Right ventricle myocardium superior (tissue), 1 donor: ENCODE results near the gene WNT6. TPM values are rescaled to one million over a fixed set of nuclear protein-coding genes. Genes with fewer than 3 reads are reported as not detected.
A peak's percentile ranks its signal among the peaks of the same experiment; 100 is the strongest.

Experiments
- ATAC-seq: fragments of 200-7000 bp; cut with Tn5 transposase; one replicate; pipeline ENCODE4 v1.9.1; 2020; ENCODE audit warnings: mild to moderate bottlenecking; ENCODE audit not compliant: poor library complexity
- DNase-seq: peaks from one replicate; pipeline ENCODE4 v3.0.0-alpha.2; 2020
- intact Hi-C: fragments of 100-400 bp; cut with DNase I; formaldehyde crosslinking; loops from one replicate; pipeline ENCODE4 v1.11.2; 2022
- total RNA-seq: library from RNA; stranded (reverse); fragmentation: NEBNext Ultra II Directional; extraction: Animal tissue kit (Norgen Biotek cat#: 25700); gene quantifications from one replicate; pipeline ENCODE4 v1.2.1, GENCODE V29; 2021
- donor health status: DM: no; HTN: yes; CAD: no; lungs with severe emphysema.

Gene WNT6
- total RNA-seq, 1 donor from 2014 or later: 2.6 TPM

DNA sequence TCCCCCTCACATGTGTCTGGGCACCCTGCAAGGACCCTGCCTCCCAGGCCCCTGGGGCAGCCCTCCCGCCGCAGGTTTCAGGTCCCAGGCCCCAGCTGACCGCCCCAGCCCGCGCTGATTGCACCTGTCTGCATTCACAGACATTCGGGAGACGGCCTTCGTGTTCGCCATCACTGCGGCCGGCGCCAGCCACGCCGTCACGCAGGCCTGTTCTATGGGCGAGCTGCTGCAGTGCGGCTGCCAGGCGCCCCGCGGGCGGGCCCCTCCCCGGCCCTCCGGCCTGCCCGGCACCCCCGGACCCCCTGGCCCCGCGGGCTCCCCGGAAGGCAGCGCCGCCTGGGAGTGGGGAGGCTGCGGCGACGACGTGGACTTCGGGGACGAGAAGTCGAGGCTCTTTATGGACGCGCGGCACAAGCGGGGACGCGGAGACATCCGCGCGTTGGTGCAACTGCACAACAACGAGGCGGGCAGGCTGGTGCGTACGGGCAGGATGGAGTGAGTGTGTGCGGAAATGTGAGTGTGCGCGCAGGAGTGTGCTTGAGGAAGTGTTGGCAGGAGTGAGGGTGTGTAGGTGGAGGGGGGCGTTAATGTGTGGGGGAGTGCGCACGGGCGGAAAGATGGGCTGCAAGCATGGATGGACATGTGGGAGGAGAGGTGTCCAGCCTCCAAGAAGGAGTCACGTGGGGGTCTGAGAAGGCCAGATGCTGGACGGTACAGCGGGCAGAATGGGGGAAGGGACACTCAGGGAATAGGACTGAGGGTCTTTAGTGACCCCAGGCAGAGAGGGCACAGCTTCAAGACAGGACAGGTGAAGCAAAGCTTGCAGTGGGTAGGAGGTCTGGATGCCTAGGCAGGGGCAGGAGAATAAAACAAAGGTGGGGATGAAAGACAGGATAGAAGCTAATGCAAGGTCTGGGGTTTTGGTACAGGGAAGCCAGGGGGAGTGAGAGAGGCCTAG, 12.0 kb downstream of the WNT6 start:
- no peak for DNase-seq
- intact Hi-C loops: no loop called here
- ATAC-seq: no peak

DNA sequence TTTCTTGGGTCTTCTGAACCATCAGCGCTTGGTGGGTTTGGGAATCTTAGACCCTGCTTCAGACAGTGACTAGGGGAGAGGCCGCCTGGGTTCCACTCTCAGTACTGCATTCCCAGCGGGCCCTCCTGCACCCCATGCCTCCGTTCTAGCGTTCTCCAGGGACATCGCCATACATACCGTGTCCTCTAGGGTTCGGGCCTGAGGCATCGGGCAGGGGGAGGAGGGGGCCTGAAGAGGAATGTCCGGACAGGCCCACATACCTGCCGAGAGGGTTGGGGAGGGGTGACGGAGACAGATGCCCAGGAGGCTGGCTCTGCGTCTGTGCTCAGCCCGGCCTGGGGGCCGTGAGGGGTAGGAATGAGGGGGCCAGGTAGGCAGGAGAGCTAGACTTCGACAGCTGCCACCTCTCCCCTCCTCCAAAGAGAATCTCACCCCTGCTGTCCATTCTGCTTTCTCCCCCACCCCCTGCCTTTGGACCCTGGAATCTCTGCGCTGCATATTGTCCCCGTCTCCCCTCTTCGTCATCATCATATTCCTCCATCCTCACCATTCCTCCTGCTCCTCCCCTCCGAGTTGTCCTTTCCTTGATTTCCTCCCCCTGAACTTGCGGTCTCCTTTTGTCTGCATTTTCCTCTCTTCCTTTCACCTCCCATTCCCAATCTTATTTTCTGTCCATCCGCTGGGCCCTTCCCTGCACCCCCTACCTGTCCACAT, 13.2 kb downstream of the WNT6 start:
- ATAC-seq (no peak), DNase-seq (no peak)
- intact Hi-C loops: no loop called here

DNA sequence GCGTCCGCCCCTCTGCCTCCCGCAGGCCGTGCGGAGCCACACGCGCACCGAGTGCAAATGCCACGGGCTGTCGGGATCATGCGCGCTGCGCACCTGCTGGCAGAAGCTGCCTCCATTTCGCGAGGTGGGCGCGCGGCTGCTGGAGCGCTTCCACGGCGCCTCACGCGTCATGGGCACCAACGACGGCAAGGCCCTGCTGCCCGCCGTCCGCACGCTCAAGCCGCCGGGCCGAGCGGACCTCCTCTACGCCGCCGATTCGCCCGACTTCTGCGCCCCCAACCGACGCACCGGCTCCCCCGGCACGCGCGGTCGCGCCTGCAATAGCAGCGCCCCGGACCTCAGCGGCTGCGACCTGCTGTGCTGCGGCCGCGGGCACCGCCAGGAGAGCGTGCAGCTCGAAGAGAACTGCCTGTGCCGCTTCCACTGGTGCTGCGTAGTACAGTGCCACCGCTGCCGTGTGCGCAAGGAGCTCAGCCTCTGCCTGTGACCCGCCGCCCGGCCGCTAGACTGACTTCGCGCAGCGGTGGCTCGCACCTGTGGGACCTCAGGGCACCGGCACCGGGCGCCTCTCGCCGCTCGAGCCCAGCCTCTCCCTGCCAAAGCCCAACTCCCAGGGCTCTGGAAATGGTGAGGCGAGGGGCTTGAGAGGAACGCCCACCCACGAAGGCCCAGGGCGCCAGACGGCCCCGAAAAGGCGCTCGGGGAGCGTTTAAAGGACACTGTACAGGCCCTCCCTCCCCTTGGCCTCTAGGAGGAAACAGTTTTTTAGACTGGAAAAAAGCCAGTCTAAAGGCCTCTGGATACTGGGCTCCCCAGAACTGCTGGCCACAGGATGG, 14.0 kb downstream of the WNT6 start:
- intact Hi-C loops: no loop called here
- DNase-seq: no peak
- ATAC-seq: peak; percentile 10

DNA sequence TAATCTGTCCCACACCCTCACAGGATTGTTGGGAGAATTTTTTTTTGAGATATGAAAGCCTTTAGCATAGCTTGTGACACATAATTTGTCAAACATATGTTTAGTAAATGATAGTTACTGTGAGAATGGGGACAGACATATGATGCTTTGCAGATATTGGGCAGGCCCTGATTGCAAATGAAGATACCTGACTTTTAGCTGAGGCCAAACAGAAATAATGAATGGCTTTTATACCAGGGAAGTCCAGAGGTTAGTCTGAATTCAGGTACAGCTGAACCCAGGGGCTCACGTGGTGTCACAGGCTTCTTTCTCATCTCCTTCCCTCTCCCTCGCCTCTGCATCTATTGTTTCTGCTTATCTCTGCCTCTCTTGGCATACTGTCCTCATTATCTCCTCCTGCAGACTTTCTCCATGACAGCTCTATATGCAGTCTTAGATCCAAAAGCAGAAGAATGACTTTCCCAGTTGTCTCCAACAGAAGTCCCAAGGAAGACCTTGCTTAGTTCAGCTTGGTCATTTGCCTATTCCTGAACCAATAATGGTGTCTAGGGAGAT, 16.2 kb downstream of the WNT6 start:
- no peak for DNase-seq
- ATAC-seq: no peak
- intact Hi-C loops: no loop called here

DNA sequence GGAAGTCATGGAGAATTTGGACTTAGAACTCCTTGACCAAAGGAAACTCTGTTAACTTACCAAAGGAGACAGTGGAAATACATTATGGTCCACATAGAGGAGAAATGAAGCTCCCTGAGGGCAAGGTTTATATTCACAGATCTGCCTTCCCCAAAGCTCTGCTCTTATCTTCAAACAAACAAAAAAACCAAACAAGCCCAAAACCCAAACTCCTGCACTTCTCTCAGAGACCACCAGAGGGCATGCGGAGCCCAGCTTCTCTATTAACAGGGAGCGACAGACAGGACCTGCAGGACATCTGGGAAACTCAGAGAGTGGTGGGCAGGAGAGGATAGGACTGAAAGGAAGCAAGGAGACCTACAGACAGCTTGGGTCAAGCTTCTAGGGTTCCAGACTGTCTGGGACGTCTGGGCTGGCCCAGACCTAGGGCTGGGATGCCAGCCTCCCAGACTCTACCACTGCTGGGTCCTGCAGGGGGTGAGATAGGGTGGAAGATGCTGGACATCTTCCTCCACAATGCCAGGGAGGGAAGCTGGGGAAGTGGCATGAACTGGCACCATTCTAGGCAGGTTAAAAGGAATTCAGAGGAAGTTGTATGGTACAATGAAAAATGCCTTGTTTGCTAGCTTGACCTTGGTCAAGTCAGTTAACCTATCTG, 17.1 kb downstream of the WNT6 start:
- peak; percentile 72 for ATAC-seq
- intact Hi-C loops: no loop called here
- DNase-seq: peak; percentile 63

DNA sequence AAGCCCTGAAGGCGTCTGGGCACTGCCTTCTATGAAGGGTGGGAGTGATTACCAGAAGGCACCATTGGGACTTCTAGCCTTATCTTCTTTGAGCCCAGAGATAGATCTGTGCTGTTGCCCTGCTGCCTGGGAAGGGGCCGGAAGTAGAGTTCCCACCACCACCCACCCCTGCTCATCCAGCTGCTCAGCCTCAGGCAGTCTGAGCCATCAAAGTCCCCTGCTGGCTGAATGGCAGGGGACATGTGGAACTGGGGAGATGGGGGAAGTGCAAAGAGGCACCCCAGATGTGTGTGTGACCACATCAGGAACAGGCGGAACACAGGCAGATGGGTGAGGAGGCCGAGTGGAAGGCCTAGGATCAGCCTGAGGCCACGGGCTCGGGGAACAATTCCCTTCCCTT, 17.7 kb downstream of the WNT6 start:
- DNase-seq: no peak
- intact Hi-C loops: no loop called here
- no peak for ATAC-seq

DNA sequence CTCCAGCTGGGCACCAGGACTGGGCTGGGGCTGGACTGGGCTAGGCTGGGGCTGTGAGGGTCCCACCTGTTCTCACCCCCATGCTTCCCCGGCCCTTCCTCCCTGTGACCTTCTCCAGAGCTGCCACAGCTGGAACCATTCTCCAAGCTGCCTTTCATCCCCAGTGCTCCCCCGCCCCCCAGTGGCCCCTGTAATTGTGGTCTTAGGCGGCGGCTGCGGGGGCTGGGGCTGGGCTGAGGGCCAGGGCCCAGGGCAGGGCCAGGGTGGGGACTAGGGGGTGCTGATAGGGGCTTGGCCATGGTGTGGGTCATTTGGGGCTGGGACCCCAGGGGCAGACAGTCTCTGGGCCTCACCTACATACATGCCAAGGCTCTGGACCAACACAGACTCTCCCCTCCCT, 18.3 kb downstream of the WNT6 start:
- no peak for ATAC-seq

DNA sequence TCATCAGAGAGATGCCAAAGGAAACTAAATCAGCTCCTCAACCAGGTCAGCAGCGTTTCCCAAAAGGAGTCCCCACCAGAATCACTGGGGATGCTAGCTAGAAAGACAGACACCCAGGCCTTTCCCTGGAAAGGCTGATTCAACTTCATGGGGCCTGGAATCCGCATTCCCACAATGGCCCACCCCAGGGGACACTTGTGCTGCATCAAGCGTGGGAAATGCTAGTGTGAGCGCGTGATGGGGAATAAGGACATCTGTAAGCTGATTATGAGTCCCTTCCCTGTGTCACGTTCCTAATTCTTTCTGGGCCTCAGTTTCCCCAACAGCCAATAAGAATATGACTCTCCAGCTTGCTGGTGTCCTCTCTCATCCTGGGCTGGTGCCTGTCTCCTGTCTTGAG, 18.9 kb downstream of the WNT6 start:
- no peak for DNase-seq
- intact Hi-C loops: no loop called here
- no peak for ATAC-seq

More for the DNA sequence above, 18.3 kb downstream of the WNT6 start:
- DNase-seq: no peak
- intact Hi-C loops: no loop called here

DNA sequence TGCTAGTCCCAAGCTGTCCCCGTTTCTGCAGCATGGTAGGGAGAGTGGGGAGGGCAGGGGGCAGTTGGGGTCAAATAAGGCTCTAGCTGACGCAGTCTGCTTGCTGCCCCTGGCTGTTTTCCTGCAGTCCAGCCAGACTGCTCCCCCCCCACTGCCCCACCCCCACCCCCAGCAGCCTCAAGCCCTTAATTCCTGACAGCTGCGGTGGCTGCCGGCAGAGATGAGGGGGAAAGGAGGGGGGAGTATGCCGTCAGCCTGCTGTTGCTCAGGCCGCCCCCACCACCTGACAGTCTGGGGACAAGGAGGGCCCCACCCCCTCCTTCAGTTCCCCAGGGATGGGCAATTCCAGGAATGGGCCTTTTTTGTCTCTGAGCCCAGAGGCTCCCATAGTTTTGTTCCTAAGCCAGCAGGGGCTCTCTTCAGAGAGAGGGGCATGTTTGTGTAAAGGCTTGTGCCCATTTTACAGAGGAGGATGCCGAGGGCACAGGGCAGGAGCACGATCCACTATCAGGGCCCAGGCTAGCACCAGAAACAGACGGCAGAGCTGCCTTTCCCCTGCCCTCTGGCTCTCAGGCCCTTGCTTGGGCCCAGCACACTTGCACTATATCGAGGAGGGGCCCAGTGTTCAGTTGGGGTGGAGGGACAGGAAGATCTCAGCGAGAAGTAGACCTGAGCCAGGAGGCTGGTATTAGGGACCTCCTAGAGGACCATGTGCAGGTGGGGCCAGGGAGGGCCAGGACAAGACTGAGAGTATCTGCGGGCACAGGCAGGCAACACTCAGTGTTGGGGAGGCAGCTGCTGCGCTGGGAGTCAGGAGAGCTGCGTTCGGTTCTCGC, 19.5 kb downstream of the WNT6 start:
- intact Hi-C loops: no loop called here
- ATAC-seq: no peak
- no peak for DNase-seq

DNA sequence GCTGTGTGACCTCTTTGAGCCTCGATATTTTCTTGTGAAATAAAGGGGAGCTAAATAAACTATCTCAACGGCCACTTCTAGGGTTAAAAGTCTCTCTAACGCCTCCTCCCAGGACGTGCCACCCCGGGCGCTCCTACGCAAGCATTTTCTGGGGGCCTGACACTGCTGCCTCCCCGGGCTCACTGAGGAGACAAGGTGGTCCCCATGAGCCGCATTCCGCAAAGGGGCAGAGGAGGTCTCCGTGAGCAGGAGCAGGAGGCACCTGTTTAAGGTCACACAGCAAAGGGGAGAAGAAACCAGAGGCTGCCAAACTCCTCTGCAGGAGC, 20.1 kb downstream of the WNT6 start:
- ATAC-seq (no peak), DNase-seq (no peak)
- intact Hi-C loops: no loop called here

DNA sequence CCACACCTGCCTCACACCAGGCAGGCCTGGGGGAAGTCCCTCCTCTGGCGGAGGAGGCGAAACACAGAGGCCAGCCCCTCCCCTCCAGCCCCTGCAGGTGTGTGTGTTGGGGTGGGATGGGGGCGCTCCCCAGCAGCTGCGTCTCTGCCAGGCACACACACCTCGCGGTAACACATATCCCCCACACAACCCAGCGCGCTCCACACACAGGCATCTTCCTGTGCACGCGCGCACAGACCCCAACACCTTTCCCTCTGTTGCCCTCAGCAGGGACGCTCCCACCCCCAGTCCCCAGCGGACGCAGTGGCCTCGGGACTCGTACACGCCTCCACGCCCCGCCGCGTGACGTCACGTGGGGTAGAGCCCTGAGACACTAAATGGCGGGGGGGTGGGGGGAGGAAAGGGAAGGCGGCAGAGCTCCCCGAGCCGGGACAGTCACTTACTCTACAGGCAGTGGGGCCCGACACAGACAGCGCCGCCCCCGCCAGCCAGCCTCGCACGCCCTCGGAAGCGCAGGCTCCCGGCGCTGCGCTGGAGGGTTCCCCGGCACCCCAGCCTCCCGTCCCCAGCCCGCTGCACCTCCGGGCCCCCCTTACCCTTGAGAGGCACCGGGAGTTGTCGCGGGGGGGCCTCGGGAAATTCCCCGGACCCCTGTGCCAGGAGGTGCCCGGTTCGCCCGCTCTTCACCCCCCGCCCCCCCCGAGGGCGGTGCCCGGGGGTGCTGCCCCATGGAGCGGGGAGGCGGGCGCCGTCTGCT, 20.7 kb downstream of the WNT6 start, which contains the start of gene WNT10A:
Gene WNT10A (plus strand): TSS at position 751 of the 757 bp plus-strand sequence. CDS start 144 bp downstream, outside the sequence.
- DNase-seq (peak; percentile 59), ATAC-seq (no peak)
- intact Hi-C loops: no loop called here

DNA sequence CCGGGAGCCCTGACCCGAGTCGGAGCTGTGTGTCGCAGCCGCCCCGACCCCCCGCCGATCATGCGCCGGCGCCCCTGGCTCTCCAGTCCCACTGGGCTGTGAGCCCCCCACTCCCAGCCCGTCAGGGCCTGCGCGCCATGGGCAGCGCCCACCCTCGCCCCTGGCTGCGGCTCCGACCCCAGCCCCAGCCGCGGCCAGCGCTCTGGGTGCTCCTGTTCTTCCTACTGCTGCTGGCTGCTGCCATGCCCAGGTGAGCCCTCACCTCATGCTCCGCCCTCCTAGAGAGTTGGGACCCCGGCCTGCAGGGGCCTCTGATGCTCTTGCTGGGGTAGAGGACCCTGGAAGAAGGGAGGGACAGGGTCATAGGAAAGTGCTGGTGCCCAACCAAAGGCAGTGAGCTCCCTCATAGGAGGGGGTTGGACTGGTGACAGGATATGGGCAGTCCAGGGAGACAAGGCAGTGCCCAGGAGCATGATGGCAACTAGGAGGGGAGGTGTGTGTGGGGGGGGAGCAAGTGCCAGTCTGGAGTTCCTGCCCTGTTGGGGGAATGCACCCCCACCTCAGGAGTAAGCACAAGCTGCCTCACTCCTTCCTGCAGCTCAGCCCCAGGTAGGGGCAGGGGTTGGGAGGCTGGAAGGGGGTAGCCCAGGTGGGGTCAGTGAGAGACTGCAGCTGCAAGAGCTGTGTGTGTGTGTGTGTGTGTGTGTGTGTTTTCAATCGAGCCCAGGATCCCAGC, 21.4 kb downstream of the WNT6 start:
- intact Hi-C loops: no loop called here
- ATAC-seq (no peak), DNase-seq (no peak)

DNA sequence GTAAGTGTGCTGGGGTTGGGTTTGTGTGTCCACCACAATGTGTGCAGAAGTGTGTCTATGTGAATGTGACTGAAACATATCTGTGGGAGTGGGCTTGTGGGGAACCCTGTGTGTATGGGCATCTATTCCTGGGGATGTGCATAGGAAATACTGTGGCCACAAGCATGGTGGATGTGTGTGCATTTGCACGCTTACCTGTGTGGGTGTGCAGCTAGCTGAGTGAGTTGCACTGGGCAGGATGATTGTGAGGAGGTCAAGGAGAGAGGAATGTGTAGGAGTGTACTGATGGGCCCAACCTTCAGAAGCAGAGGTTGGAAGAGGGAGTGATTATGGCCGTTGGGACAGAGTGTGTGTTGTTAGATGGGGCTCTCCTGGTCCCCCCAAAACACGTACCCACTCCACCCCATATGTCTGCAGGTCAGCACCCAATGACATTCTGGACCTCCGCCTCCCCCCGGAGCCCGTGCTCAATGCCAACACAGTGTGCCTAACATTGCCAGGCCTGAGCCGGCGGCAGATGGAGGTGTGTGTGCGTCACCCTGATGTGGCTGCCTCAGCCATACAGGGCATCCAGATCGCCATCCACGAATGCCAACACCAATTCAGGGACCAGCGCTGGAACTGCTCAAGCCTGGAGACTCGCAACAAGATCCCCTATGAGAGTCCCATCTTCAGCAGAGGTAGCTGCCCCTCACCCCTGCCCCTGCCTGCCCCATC, 22.3 kb downstream of the WNT6 start:
- ATAC-seq (no peak), DNase-seq (no peak)
- intact Hi-C loops: no loop called here

DNA sequence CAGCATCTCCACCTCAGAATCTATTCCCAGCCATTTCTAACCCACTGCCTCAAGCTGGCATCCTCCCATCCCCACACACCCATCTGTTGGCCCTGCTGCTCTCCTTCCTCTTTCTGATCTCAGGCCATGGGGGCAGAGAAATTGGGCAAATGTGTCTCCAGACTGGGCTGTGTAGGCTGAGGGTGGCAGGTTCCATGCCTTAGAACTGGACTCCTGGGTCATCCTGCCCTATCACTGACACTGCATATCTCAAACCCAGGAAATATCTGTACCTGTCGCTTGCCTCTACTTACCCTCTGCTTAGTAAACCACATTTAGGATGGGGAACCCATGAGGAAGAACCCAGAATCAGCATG, 22.8 kb downstream of the WNT6 start:
- no peak for DNase-seq
- ATAC-seq: no peak
- intact Hi-C loops: no loop called here

DNA sequence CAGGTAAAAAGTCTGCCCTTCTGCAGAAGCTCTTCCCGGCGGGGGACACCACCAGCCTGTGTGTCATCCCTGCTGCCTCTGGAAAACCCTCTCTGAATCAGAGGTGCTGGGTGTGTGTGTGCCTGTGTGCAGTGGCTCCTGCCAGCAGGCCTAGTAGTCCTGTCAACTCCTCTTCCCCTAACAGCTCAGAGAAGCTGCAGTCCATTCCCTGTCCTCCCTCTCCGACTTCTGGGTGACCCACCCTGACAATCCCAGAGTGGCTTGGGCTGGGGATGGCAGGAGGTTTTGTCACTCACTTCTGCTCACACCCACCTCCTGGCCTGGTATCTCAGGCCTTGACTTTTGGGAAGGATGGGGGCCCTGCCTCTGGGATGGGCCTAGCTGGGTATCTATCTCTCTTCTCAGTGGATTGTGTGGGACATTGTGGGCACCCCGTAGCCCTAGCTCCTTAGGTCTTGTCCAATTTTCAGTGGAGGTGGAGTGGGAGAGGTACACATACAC, 23.3 kb downstream of the WNT6 start:
- intact Hi-C loops: no loop called here
- DNase-seq (no peak), ATAC-seq (peak; percentile 56)
